Activated CD4-positive, CD25-positive, alpha-beta regulatory T cell treated with anti-CD3 and anti-CD28 coated beads, Interleukin-2, amount 50 U/mL, for 72 hours (primary cell): ENCODE results near the gene ADD3.
"Not testable (repeated sequence)": the region's sequence is repeated elsewhere in the genome, so short reads cannot be mapped to it uniquely, and the experiment has no call there.

Experiments
- DNase-seq: peaks from one replicate; pipeline ENCODE4 v3.0.0; 2021

ADD3 gene

GRCh38 chr10:110036640-110037039 is 28.9 kb downstream of the ADD3 start:
- no peak for DNase-seq

- no peak for DNase-seq
Observed at GRCh38 chr10:110039254-110039653, 31.5 kb downstream of the ADD3 start.

GRCh38 chr10:110040108-110040507 is 32.3 kb downstream of the ADD3 start:
- no peak for DNase-seq

GRCh38 chr10:110040767-110041478 is 33.1 kb downstream of the ADD3 start:
- DNase-seq: no peak

- no peak for DNase-seq
Observed at GRCh38 chr10:110041479-110041829, 33.7 kb downstream of the ADD3 start.

GRCh38 chr10:110042181-110042580 is 34.4 kb downstream of the ADD3 start:
- no peak for DNase-seq

- DNase-seq: no peak
Observed at GRCh38 chr10:110042891-110043290, 35.1 kb downstream of the ADD3 start.

- DNase-seq: no peak
Observed at GRCh38 chr10:110044681-110045080, 36.9 kb downstream of the ADD3 start.

GRCh38 chr10:110045772-110046171 is 38.0 kb downstream of the ADD3 start:
- no peak for DNase-seq

- DNase-seq: not testable (repeated sequence)
Observed at GRCh38 chr10:110048145-110048544, 40.4 kb downstream of the ADD3 start.

- DNase-seq: no peak
Observed at GRCh38 chr10:110048781-110049180, 41.0 kb downstream of the ADD3 start.

GRCh38 chr10:110049889-110050591 is 42.3 kb downstream of the ADD3 start:
- DNase-seq: not testable (repeated sequence)

- no peak for DNase-seq
Observed at GRCh38 chr10:110051487-110051886, 43.7 kb downstream of the ADD3 start.

- DNase-seq: no peak
Observed at GRCh38 chr10:110052916-110053315, 45.1 kb downstream of the ADD3 start.

GRCh38 chr10:110056822-110057221 is 49.0 kb downstream of the ADD3 start:
- no peak for DNase-seq

GRCh38 chr10:110057456-110057855 is 49.7 kb downstream of the ADD3 start:
- no peak for DNase-seq

- DNase-seq: no peak
Observed at GRCh38 chr10:110058212-110058611, 50.4 kb downstream of the ADD3 start.

- DNase-seq: no peak
Observed at GRCh38 chr10:110059925-110060324, 52.1 kb downstream of the ADD3 start.

- DNase-seq: no peak
Observed at GRCh38 chr10:110061687-110062086, 53.9 kb downstream of the ADD3 start.

- DNase-seq: no peak
Observed at GRCh38 chr10:110065269-110065668, 57.5 kb downstream of the ADD3 start.

- DNase-seq: no peak
Observed at GRCh38 chr10:110067960-110068770, 60.4 kb downstream of the ADD3 start.

GRCh38 chr10:110068780-110069179 is 61.0 kb downstream of the ADD3 start:
- no peak for DNase-seq

- no peak for DNase-seq
Observed at GRCh38 chr10:110069502-110069982, 61.8 kb downstream of the ADD3 start.

GRCh38 chr10:110073896-110074295 is 66.1 kb downstream of the ADD3 start:
- DNase-seq: no peak
